H1 (cell line): ENCODE data around the gene INTS15. TPM values are rescaled to one million over a fixed set of nuclear protein-coding genes. Genes with fewer than 3 reads are reported as not detected.

ENCODE experiments used
- CTCF ChIA-PET: fragments of 300-600 bp; sonication (Branson Sonifier 250); formaldehyde crosslinking; loops from one replicate; lab custom pipeline; 2021; ENCODE audit not compliant: partially characterized antibody; lab: Charles Lee
- POLR2A ChIA-PET: fragments of 300-600 bp; sonication (Branson Sonifier 250); formaldehyde crosslinking; loops from one replicate; lab custom pipeline; 2021; ENCODE audit warnings: inconsistent platforms; ENCODE audit not compliant: partially characterized antibody; lab: Charles Lee
- DNase-seq, 2 experiments: peaks; one replicate each; pipeline versions ENCODE4 v3.0.0 to v3.0.0-alpha.2; 2010 to 2022; ENCODE audit warnings: low spot score in 2 of 2, low read depth in 1 of 2, mixed read lengths in 1 of 2
- FAIRE-seq: peaks from 2 replicates; lab custom pipeline; 2011; peaks lifted over from hg19 to GRCh38; lab: Jason Lieb, UNC
- H2AFZ ChIP-seq: 2 replicates; pipeline ENCODE4 v1.8.1; 2012; ENCODE audit warnings: low read length, inconsistent platforms
- H2AK5ac ChIP-seq: 2 replicates; pipeline ENCODE4 v1.6.1; 2013; ENCODE audit warnings: low read depth, low read length
- H2BK120ac ChIP-seq: replicated peaks from 2 replicates; pipeline ENCODE3; 2013; ENCODE audit warnings: low read depth, low read length, inconsistent platforms
- H2BK12ac ChIP-seq: 2 replicates; pipeline ENCODE4 v1.6.1; 2013; ENCODE audit warnings: low read depth, low read length
- H2BK15ac ChIP-seq: 2 replicates; pipeline ENCODE4 v1.6.1; 2013; ENCODE audit warnings: low read length
- H2BK20ac ChIP-seq: 2 replicates; pipeline ENCODE4 v1.6.1; 2013; ENCODE audit warnings: low read length
- H2BK5ac ChIP-seq: 2 replicates; pipeline ENCODE4 v1.6.1; 2013; ENCODE audit warnings: low read depth, low read length
- H3K14ac ChIP-seq: 2 replicates; pipeline ENCODE4 v1.6.1; 2013; ENCODE audit warnings: inconsistent platforms; ENCODE audit not compliant: insufficient read length
- H3K18ac ChIP-seq: 2 replicates; pipeline ENCODE4 v1.6.1; 2013; ENCODE audit warnings: low read length; ENCODE audit errors: extremely low read depth
- H3K23ac ChIP-seq: 2 replicates; pipeline ENCODE4 v1.6.1; 2013; ENCODE audit warnings: inconsistent platforms; ENCODE audit not compliant: insufficient read length
- H3K23me2 ChIP-seq: 2 replicates; pipeline ENCODE4 v1.6.1; 2013; ENCODE audit warnings: low read depth, low read length
- H3K27ac ChIP-seq: 2 replicates; pipeline ENCODE4 v1.6.1; 2011; ENCODE audit warnings: low read depth, low read length, inconsistent platforms
- H3K27me3 ChIP-seq, 4 experiments: replicated peaks in 1 of 4; 1 replicate in 1 of 4; 2 replicates in 3 of 4; pipeline versions ENCODE4 v1.6.1 to v1.8.1; 2011 to 2013; ENCODE audit warnings: low read length in 3 of 4, mild to moderate bottlenecking in 3 of 4, inconsistent platforms in 2 of 4, mixed read lengths in 2 of 4, moderate library complexity in 1 of 4; ENCODE audit not compliant: control insufficient read depth in 3 of 4, insufficient read depth in 3 of 4; ENCODE audit errors: extremely low read depth in 1 of 4
- H3K36me3 ChIP-seq, 4 experiments: 2 replicates each; pipeline versions ENCODE4 v1.6.1 to v1.8.1; 2011 to 2013; ENCODE audit warnings: mild to moderate bottlenecking in 4 of 4, low read length in 3 of 4, moderate library complexity in 2 of 4, control low read depth in 1 of 4, inconsistent platforms in 1 of 4; ENCODE audit not compliant: insufficient read depth in 4 of 4, control insufficient read depth in 2 of 4
- H3K4ac ChIP-seq: replicated peaks from 2 replicates; pipeline ENCODE3; 2013; ENCODE audit warnings: low read length, low read depth, mixed read lengths, inconsistent platforms; ENCODE audit not compliant: insufficient read length
- H3K4me1 ChIP-seq, 4 experiments: replicated peaks in 1 of 4; 1 replicate in 1 of 4; 2 replicates in 3 of 4; pipeline versions ENCODE4 v1.6.1 to v1.8.1; 2011 to 2013; ENCODE audit warnings: low read length in 3 of 4, inconsistent platforms in 2 of 4, mixed read lengths in 1 of 4; ENCODE audit not compliant: insufficient read depth in 4 of 4, control insufficient read depth in 3 of 4
- H3K4me2 ChIP-seq, 2 experiments: 2 replicates each; pipeline versions ENCODE4 v1.6.1 to v1.8.1; 2011 to 2013; ENCODE audit warnings: low read depth in 2 of 2, low read length in 2 of 2, control low read depth in 1 of 2, inconsistent platforms in 1 of 2, mild to moderate bottlenecking in 1 of 2; ENCODE audit not compliant: insufficient read depth in 1 of 2
- H3K4me3 ChIP-seq, 4 experiments: fragments of 200-600, 300-600 bp in 1 of 4; sonication (generic), shearing (Covaris generic), sonication (Bioruptor Twin) in 1 of 4; 2 replicates each; pipeline versions ENCODE4 v1.5.1 to v1.8.1; 2011 to 2016; ENCODE audit warnings: low read length in 4 of 4, low read depth in 3 of 4, control low read depth in 2 of 4, inconsistent platforms in 2 of 4, mild to moderate bottlenecking in 2 of 4, mixed read lengths in 1 of 4, moderate library complexity in 1 of 4; ENCODE audit not compliant: insufficient read depth in 2 of 4; ENCODE audit errors: extremely low read depth in 1 of 4
- H3K56ac ChIP-seq: replicated peaks from 2 replicates; pipeline ENCODE3; 2013; ENCODE audit warnings: low read depth, mild to moderate bottlenecking, mixed read lengths, low read length, inconsistent platforms; ENCODE audit not compliant: insufficient read length
- H3K79me1 ChIP-seq: 2 replicates; pipeline ENCODE4 v1.6.1; 2013; ENCODE audit warnings: low read depth, low read length, control low read depth
- H3K79me2 ChIP-seq, 2 experiments: 2 replicates each; pipeline versions ENCODE4 v1.6.1 to v1.8.1; 2012 to 2013; ENCODE audit warnings: low read length in 2 of 2, mild to moderate bottlenecking in 2 of 2, inconsistent platforms in 1 of 2; ENCODE audit not compliant: insufficient read depth in 2 of 2, control insufficient read depth in 1 of 2
- H3K9ac ChIP-seq, 4 experiments: replicated peaks in 1 of 4; 1 replicate in 1 of 4; 2 replicates in 3 of 4; pipeline versions ENCODE4 v1.6.1 to v1.8.1; 2011 to 2013; ENCODE audit warnings: low read depth in 3 of 4, low read length in 3 of 4, control low read depth in 2 of 4, mild to moderate bottlenecking in 2 of 4, moderate library complexity in 2 of 4, inconsistent platforms in 1 of 4; ENCODE audit errors: extremely low read depth in 1 of 4
- H3K9me3 ChIP-seq, 2 experiments: 2 replicates each; pipeline versions ENCODE4 v1.6.1 to v1.8.1; 2012 to 2013; ENCODE audit warnings: mild to moderate bottlenecking in 2 of 2, moderate library complexity in 2 of 2, control low read depth in 1 of 2, inconsistent platforms in 1 of 2, low read depth in 1 of 2, low read length in 1 of 2, mixed read lengths in 1 of 2; ENCODE audit not compliant: insufficient read depth in 2 of 2
- H4K20me1 ChIP-seq, 2 experiments: replicated peaks in 1 of 2; 2 replicates each; pipeline versions ENCODE3 to v1.8.1; 2011 to 2013; ENCODE audit warnings: inconsistent platforms in 2 of 2, low read length in 2 of 2, mild to moderate bottlenecking in 1 of 2; ENCODE audit not compliant: insufficient read depth in 2 of 2, control insufficient read depth in 1 of 2
- H4K5ac ChIP-seq: 2 replicates; pipeline ENCODE4 v1.6.1; 2013; ENCODE audit warnings: low read length, low read depth, mixed read lengths, inconsistent platforms; ENCODE audit not compliant: insufficient read length
- H4K8ac ChIP-seq: 2 replicates; pipeline ENCODE4 v1.8.0; 2013; ENCODE audit warnings: mild to moderate bottlenecking, moderate library complexity, low read length, inconsistent platforms; ENCODE audit not compliant: insufficient read depth; ENCODE audit errors: extremely low read depth
- H4K91ac ChIP-seq: replicated peaks from 2 replicates; pipeline ENCODE3; 2013; ENCODE audit warnings: low read length, mixed read lengths, inconsistent platforms; ENCODE audit not compliant: insufficient read length
- ASH2L ChIP-seq: fragments of 200-600, 300-600 bp; sonication (generic); IDR thresholded peaks from one replicate; pipeline ENCODE4 v1.7.1; 2017; ENCODE audit warnings: low read length
- BCL11A ChIP-seq, 2 experiments: IDR thresholded peaks; one replicate each; pipeline ENCODE4 v1.6.1; 2011; ENCODE audit warnings: low read depth in 2 of 2, low read length in 2 of 2, mild to moderate bottlenecking in 2 of 2
- BRCA1 ChIP-seq: IDR thresholded peaks from 2 replicates; pipeline ENCODE4 v1.6.1; 2012; ENCODE audit warnings: low read depth, low read length, improper control_type of control experiment
- CBX5 ChIP-seq: fragments of 300-800, 300-1000 bp; sonication (generic); IDR thresholded peaks from 2 replicates; pipeline ENCODE4 v1.7.1; 2016; ENCODE audit warnings: antibody characterized with exemption, low read length, low read depth
- PHF8 ChIP-seq: fragments of 200-600 bp; sonication (generic); conservative IDR thresholded peaks from 2 replicates; pipeline ENCODE4 v1.7.1; 2012; ENCODE audit warnings: low read depth, mild to moderate bottlenecking, inconsistent platforms, low read length, moderate library complexity
- SP1 ChIP-seq: IDR thresholded peaks from 2 replicates; pipeline ENCODE4 v1.6.1; 2011; ENCODE audit warnings: low read depth, low read length
- SP4 ChIP-seq: IDR thresholded peaks from 2 replicates; pipeline ENCODE4 v1.6.1; 2012; ENCODE audit warnings: low read length, inconsistent platforms
- TBP ChIP-seq: IDR thresholded peaks from 2 replicates; pipeline ENCODE4 v1.6.1; 2011; ENCODE audit warnings: low read depth, low read length, improper control_type of control experiment
- WGBS, 2 experiments: shearing (Covaris generic) in 1 of 2; methylation state at CpG; one replicate each; pipeline versions ENCODE4 v1.1.6 to v1.1.7; 2013 to 2015; ENCODE audit warnings: low lambda C conversion rate in 2 of 2, mixed read lengths in 2 of 2, inconsistent platforms in 1 of 2, low coverage in 1 of 2, missing lambda C conversion rate in 1 of 2; ENCODE audit not compliant: insufficient replicate concordance in 2 of 2, insufficient coverage in 1 of 2, insufficient read length in 1 of 2; ENCODE audit errors: extremely low coverage in 1 of 2, missing lambda C conversion rate in 1 of 2; 5-methylcytosine and 5-hydroxymethylcytosine counted together
- polyA plus RNA-seq, 7 experiments: library from polyadenylated mRNA; depleted of rRNA in 3 of 7; stranded (reverse) in 5 of 7; unstranded in 2 of 7; fragments of >200 nt in 5 of 7; fragments of 200-250 nt in 2 of 7; gene quantifications; 1 replicate in 5 of 7; 2 replicates in 1 of 7; 4 replicates in 1 of 7; pipeline versions ENCODE4 v1.2.1 to v1.2.3, GENCODE V29; 2011 to 2013; ENCODE audit warnings: missing spikeins in 2 of 7, mixed read lengths in 2 of 7
- total RNA-seq: library from RNA; stranded (reverse); fragmentation: NEBNext Ultra II Directional; extraction: Animal tissue kit (Norgen Biotek cat#: 25700); gene quantifications from 2 replicates; pipeline ENCODE4 v1.2.1, GENCODE V29; 2021
- TF ChIP-seq, protein P1 (sequence below), 3 experiments: IDR thresholded peaks; 1 replicate in 2 of 3; 2 replicates in 1 of 3; pipeline versions ENCODE4 v1.5.1 to v1.6.1; 2011; ENCODE audit warnings: low read length in 3 of 3, mild to moderate bottlenecking in 3 of 3, inconsistent platforms in 2 of 3, low read depth in 1 of 3, moderate library complexity in 1 of 3; ENCODE audit not compliant: insufficient read depth in 1 of 3; ENCODE audit errors: control extremely low read depth in 1 of 3

The INTS15 gene
- total and polyA plus RNA-seq, 2 of the 8 experiments (the other 6 are each of a cell fraction or from before 2014, with no cell fraction given): 23.0 to 25.7 TPM

DNA sequence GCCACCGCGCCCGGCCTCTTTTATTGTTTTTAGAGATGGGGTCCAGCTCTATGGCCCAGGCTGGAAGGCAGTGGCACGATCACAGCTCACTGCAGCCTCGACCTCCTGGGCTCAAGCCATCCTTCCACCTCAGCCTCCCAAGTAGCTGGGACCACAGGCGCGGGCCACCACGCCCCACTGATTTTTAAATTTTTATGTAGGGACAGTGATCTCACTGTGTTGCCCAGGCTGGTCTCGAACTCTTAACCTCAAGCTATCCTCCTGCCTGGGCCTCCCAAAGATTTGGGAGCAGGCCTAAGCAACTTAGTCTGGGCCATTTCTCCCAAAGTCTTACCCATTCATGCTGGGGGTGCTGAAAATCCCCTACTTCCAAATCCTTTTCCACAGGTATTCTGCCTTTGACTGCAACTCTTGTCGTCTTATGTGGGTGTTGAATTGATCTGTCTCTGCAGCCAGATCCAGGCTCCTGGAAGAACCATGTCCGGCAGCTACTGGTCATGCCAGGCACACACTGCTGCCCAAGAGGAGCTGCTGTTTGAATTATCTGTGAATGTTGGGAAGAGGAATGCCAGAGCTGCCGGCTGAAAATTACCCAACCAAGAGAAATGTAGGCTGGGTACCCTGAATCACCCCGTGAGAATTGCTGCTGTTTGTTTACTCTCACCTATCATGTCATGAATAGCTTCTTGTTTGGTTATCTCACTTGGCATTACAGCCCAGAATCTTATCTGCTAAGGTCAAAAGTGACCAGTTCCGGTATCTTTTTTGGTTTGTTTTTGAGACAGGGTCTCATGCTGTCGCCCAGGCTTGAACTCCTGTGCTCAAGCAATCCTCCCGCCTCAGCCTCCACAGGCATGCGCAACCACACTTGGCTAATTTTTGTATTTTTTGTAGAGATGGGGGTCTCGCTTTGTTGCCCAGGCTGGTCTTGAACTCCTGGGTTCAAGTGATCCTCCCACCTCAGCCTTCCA is 11.4 kb upstream of the INTS15 start:
- Histone ChIP-seq H3K27ac (no peak overlapping the region), H3K9ac (no peak overlapping the region), H4K20me1 (no peaks in the 10 kb centered on the region), H2BK5ac (no peak overlapping the region), H3K4me1 (no peaks in the 10 kb centered on the region), H2BK120ac (no peak overlapping the region), H4K8ac (no peak overlapping the region), H3K56ac (no peak overlapping the region), H4K5ac (no peak overlapping the region), H3K14ac (no peak overlapping the region), H3K23me2 (no peaks in the 10 kb centered on the region; the same call in 1 of the 2 replicates), H2BK20ac (no peak overlapping the region), H3K27me3 (no peaks in the 10 kb centered on the region), H2BK15ac (no peak overlapping the region), H3K9me3 (no peaks in the 10 kb centered on the region), H3K36me3 (peaks cover 9 to 31% (median 22%) of the 10 kb centered on the region in 4 experiments; a peak in 7 of 8 replicates), H2AK5ac (no peak overlapping the region), H3K4ac (no peak overlapping the region), H3K79me1 (no peaks in the 10 kb centered on the region), H2BK12ac (no peak overlapping the region), H3K79me2 (no peaks in the 10 kb centered on the region), H4K91ac (no peak overlapping the region), H3K4me3 (peak overlapping the region in 2 of 4 experiments; percentile 59 to 77; a peak in 2 of 8 replicates), H2AFZ (no peak overlapping the region), H3K23ac (no peak overlapping the region), H3K18ac (no peak overlapping the region), H3K4me2 (peak overlapping the region; percentile 58 to 71)
- ChIA-PET POLR2A (interaction anchor here (0.7 to 3.5 kb wide), 5 partner anchors 11 to 65 kb away, joined by 3 to 25 read pairs (median 3); partner anchors contain the start of gene INTS15), CTCF (interaction anchor here (0.6 to 1.4 kb wide), 9 partner anchors 10 to 146 kb away, joined by 3 to 6 read pairs (median 3); no protein-coding TSS in a partner anchor)
- 88% methylated on average over 18 of the region's 18 CpGs; no CpG with 5 or more reads in 1 of the 2 experiments for WGBS, 2 experiments
- DNase-seq: no peak
- FAIRE-seq: no peak
- TF ChIP-seq SP4 (no peak), BRCA1 (no peak), TBP (no peak), SP1 (no peak), PHF8 (no peak), CBX5 (no peak), BCL11A (IDR thresholded peaks at IDR 0.05; ENCODE audit: low read depth in 2 of 2, low read length in 2 of 2) (no peak), ASH2L (no peak)
- TF ChIP-seq, protein P1, sequence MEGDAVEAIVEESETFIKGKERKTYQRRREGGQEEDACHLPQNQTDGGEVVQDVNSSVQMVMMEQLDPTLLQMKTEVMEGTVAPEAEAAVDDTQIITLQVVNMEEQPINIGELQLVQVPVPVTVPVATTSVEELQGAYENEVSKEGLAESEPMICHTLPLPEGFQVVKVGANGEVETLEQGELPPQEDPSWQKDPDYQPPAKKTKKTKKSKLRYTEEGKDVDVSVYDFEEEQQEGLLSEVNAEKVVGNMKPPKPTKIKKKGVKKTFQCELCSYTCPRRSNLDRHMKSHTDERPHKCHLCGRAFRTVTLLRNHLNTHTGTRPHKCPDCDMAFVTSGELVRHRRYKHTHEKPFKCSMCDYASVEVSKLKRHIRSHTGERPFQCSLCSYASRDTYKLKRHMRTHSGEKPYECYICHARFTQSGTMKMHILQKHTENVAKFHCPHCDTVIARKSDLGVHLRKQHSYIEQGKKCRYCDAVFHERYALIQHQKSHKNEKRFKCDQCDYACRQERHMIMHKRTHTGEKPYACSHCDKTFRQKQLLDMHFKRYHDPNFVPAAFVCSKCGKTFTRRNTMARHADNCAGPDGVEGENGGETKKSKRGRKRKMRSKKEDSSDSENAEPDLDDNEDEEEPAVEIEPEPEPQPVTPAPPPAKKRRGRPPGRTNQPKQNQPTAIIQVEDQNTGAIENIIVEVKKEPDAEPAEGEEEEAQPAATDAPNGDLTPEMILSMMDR (IDR thresholded peaks at IDR 0.05; ENCODE audit: control extremely low read depth in 1 of 3, insufficient read depth in 1 of 3, low read depth in 1 of 3, low read length in 3 of 3): no peak
